ENCODE measurements around the gene RP2.

The RP2 gene

GRCh38 chrX:46927718-46928117 is 90.9 kb downstream of the RP2 start:
- DNase-seq, result no peak

DNA sequence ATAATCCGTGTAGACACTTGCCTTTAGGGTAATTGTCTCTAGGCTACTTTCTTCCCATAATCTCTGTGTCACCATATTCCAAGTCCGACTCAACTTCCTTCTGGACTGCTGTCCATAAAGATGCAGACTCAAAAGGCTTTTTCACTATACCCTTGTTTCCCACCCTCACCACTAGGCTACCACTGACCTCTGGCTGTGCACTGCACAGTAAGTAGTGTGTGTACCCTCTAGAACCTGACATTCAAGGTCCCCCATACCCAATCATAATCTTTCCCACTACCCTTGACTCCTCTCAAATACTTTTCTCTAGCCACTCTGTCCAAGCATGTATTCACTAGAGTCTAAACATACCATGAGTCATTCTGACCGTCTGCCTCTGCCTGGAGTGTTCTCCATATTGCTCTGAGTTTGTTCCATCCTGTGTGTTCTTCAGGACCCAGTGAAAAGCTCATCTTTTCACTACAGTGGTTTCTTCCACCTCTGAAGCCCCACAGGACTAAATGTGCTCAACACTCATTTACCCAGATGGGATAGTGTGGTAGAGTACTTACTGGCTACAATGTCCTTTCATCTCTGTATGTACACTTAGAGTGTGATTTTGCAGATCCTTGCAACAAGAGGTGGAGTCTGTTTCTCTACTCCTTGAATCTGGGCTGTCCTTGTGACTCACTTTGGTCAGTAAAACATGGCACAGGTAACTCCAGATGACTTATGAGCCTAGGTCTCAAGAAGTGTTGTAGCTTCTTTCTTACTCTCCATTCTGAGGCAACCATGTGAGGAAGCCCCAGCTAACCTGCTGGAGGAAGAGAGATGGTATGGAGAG is 92.8 kb downstream of the RP2 start:
- DNase-seq, result no peak

Measured in NCI-H2171 (cell line).